Measurements from ENCODE around the gene PGAP1. TPM values are rescaled to one million over a fixed set of nuclear protein-coding genes. Genes with fewer than 3 reads are reported as not detected.
"Not testable (repeated sequence)": the region's sequence is repeated elsewhere in the genome, so short reads cannot be mapped to it uniquely, and the experiment has no call there.

PGAP1 gene
- polyA plus RNA-seq, 12 donors: 12.4 to 23.8 (median 17.8) TPM; not detected in 1

DNA sequence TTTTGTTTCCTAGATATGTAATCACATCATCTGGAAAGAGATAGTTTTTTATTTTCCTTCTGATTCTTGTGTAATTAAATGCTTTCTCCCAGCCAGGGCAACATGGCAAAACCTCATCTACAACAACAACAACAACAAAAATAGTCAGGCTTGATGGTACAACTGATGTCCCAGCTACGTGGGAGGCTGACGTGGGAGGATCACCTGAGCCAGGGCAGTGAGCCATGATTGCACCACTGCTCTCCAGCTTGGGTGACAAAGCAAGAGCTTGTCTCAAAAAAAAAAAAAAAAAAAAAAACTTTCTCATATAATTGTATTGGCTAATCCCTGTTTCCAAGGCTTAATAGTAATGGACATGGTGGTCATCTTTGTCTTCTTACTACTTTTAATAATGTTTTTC is 26.4 kb upstream of the PGAP1 start:
- DNase-seq: no peak

DNA sequence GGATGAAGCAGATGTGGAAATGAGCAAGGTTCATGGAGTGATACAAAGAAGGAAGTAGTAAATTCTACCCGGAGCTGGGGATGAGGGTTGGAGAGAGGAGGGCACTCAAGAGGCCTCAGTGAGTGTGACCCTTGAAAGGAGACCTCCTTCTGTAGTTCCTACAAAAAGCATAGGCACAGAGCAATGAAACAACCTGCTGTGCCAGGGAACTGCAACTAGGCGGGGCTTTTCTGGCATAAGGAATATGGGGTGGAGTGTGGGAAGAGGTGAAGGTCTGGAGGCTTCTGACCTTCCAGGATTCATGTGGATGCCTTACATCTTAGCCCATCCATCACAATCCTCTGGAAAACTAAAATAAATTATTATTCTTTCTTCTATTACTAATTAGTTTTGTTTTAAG is 25.5 kb upstream of the PGAP1 start:
- DNase-seq: no peak

DNA sequence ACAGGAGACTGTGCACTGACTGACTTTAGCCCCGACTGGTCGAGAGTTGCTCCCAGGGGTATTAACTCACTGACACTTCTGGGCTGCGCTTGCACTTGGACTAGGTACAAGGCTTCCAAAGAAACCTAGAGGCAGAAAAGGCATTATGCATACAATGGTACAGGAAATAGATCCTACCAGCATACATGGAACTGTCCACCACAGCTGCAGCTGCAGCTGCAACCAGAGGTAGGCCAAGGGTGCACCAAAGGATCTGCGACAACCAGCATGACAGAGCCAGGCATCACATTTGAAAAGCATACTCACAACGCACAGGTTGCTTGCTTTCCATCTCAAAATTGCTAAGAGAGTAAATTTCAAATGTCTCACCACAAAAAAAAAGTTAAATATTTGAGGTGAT is 22.6 kb upstream of the PGAP1 start:
- DNase-seq: no peak

DNA sequence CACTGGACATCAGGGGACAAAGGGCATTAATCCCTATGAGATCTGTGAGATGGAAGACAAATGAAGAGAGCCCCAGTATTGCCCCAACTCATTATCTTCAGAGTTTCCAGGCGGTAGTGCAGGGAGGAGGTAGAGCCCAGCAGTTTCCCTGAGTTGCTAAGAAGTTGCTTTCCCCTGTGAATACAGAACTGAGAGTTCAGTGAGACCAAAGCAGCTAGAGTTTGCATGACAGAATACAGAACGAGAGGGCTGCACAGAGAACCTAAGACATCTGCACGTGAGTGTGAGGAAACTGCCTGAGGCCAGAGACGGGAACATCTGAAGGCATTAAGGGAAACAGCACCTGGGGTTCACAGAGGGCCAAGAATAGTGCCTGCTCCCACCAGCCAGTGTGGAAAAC is 18.1 kb upstream of the PGAP1 start:
- DNase-seq: no peak

DNA sequence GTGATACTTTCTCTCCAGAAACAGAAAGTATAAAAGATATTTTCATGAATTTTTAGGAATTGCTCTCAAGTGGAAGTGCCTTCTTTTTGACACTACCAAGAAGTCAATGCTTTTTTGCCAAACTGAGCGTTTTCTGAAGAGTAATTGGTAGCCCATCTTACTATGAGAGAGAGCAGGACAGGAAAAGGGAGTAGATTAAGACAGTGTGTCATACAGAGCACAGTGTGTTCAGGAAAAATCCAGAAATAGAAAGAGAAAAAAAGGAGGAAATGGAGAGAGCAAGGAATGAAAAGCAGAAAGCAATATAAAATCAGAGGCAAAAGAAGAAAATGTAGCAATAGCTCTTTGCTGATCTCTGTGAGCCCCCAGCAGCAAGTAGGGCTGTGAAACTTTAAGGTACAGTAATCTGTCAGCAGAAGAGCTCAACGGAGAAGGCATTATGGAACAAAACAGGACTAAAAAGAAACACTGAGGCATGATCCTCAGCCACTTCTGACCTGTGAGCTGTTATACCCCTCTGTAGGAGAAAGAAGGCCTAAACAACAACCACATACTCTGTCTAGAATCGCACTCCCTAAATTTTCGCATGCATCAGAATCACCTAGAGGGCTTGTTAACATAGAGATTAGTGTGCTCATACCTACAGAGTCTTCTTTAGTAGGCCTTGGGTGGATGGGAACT is 15.0 kb upstream of the PGAP1 start:
- no peak for DNase-seq

DNA sequence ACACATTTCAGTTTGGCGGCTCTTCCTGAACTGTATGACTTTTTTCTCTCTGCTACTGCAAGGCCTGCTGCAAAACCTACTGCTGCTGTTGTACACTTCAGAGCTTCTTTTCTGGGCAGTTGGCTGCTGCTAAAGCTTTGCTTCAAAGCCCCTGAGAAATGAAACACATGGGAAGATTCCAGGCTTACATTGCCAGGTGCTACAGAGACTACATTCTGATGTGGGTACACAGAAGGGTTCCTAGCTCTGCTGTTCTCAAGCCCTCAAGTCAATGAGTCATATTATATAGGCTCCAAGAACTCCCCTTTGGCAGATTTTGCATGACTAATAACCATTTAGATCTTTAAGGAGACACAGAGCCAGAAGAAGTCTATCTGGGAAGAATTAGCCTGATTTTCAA is 12.9 kb upstream of the PGAP1 start:
- no peak for DNase-seq

DNA sequence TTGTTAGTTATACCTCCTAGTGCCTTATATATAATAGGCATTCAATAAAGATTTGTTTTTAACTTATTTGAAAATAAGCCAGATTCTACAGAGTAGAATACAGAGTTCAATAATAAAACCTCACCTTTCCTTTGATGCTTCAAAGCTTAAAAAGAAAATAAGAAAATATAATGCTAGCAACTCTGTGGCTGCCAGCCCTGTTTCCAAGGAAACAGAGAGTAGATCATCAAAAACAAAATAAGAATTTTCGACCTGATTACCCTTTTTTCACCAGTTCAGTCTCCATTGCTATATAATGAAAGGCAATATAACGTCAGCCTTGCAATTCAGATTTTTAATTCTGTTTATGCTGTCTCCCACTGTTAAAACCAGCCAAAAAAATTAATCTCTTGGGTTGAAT is 8.9 kb upstream of the PGAP1 start:
- no peak for DNase-seq

DNA sequence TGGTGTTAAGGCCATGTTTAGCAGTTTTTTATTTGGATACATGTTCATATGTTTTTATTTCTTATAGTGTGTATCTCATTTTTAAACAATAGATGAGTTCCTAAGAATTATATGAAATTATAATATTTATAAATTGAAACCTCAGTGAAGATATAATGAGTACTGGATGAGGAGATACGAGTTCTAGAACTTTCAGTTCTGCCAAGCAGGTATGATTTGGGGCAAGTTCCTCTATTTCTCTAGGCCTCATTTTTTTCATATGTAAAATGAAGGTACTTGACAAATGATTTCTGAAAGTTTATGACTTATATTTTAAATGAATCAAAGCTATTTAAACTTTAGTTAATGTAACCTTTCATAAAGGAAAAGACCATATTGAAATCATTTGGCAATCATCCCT is 8.2 kb upstream of the PGAP1 start:
- DNase-seq: no peak

DNA sequence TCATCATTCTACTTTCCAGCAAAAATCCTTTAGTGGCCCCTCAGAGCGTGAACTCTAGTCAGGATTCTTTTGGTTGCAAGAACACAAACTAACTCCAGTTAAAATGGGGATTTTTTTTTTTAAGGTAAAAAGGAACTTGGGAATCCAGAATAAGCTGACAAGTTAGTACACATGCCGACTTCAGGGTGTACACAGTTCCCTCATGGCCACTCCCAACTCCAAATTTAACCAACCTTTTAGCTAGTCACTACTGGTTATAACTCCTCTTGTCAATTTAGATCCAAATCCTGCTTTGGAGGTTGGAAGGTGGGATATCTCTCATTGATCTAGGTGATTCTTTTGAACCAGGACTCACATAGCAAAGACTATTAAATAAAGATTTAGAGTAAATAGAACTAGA is 5.0 kb upstream of the PGAP1 start:
- DNase-seq: no peak

DNA sequence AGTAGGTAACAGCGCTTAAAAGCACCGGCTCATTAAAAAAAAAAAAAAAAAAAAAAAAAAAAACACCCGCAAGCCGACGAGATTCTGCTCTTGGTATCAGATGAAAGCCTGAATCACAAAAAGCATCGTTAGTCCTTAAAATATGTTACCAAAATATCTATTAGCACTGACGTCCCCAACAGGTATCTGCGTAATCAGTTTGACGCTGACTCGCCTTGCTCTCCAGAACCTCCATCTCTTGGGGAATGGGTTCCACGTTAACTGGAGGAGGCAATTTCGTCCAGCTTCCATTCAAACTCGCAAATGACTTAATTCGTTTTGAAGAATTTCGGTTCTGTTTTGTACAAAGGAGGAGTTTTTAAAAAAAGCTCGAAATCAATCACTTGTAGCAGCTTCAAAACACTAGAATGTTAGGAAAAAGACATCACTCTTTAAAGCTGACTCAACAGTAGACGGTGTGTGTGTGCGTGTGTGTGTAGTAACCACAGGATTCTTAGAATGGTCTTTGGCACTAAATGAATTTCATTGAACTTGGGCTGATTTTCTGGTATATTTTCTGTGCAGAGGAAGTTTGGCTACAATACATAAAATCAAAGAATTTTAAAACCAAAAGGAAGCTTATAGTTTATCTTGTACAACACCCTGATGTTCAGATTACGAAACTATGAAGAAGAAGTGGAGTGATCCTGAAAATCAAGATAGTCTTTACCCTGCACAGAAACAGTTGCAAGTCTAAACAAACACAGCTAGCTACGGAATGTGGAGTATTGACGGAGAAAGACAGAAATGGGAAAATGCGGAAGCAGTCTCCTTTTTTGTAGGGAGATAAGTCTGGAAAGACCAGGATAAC is 1.1 kb upstream of the PGAP1 start:
- peak; percentile 58 for DNase-seq

DNA sequence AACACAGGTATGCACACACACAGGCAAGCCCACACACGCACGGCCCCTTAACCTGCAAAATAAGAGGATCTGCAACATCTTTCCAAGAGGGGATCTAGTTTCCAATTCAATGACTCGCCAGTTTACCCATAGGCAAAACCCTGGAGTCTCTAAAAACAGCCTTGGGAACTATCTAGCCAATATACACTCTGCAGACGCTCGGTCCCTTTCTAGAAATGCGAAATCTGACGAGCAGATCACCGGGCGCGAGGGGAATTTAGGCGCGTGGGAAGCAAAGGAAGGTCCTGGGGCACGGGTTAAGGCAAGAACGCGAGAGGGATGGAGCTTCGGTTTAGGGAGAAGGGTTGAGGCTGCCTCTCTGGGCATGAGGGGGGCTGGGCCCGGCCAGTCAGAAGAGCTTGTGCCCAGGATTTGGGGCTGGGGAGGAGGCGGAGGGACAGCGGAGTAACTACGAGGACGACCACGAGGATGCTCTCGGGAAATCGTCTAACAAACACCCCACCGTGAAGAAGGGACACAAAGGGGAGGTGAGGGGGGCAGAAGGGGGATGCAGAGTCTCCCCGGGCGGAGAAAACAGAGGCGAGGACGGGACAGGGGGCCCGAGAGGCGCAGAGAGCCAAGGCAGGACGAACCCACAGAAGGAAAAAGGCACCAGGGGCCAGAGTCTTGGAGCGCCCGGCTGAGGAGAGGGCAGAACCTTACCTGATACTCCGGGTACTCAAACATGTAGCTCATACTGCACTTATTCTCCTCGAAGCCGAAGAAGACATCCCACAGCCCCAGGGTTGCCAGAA is 542 bp downstream of the PGAP1 start:
- peak; percentile 49 for DNase-seq

DNA sequence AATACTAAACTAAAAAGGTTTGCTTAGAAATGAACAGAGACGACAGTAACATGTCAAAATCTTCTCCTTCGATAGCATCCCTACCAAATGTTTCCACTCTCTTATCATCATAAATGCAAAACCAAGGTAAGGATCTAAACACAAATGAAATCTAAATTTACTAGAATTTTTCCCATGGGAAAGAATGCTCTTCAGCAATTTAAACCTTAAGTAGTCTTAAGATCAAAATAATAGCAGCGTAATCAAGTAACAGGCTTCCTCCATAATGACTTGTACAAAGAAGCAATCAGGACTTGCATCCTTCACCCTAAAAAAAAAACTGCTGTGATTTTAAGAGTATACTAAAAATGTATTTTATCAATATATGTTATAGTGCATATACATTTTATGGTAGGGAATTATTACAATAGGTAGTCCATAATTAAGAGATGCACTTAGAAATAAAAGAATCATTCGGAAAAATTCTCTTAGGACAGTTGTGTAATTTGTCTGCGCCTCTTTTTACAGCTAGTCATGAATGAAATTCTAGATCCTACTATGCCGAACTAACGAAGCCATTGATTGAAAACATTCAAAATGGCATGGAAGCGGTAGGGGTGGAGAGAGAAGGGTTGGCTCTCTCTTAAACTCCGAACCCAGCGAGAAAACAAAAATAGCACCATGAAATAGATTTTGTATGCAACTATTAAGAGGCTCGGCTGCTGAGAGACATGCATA is 1.3 kb downstream of the PGAP1 start:
- DNase-seq: peak; percentile 32

DNA sequence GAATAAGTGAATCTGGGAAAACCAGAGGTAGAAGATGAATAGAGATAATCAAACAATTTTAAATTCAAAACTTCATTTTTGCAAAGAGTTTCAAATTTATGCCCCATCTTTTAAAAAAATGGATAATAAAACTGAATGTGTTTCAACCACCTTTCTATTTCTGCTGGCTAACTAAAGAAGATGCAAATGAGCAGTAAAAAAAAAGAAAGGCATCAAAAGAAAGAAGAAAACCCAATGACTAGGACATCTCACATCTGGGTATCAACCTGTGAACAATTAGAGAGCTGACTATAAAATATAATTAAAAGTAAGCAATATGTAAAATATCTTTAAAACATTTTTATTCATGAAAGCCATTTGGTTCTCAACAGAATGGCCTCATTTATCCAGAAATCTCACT is 2.5 kb downstream of the PGAP1 start:
- DNase-seq: no peak

DNA sequence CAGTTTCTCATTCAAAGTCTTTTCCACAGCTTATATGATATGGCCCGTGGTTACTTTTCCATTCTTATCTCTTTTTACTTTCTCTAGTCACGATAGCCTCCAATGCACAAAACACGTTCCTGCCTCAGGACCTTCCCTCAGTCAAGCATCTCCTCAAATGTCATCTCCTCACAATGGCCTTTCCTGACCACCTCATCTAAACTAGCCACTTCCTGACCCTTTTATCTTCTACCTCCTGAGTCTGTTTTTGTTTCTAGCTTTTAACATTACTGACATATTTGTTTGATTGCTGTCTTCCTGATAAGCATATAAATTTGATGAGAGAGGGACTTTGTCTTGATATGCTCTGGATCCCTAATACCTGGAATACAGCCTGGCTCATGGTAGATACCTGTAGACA is 7.6 kb downstream of the PGAP1 start:
- DNase-seq: no peak

DNA sequence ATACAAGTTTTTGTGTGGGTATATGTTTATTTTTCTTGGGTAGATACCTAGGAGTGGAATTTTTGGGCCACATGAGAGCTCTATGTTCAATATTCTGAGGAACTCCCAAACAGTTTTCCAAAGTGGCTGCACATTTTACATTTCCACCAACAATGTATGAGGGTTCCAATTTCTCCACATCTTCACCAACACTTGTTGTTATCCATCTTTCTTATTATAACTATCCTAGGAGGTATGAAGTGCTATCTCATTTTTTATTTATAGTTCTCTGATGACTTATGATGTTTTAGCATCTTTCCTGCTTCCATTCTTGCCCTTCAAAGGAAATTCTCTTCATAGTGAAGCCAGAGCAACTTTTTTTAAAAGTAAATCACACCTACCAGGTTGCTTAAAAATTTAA is 8.7 kb downstream of the PGAP1 start:
- DNase-seq: no peak

DNA sequence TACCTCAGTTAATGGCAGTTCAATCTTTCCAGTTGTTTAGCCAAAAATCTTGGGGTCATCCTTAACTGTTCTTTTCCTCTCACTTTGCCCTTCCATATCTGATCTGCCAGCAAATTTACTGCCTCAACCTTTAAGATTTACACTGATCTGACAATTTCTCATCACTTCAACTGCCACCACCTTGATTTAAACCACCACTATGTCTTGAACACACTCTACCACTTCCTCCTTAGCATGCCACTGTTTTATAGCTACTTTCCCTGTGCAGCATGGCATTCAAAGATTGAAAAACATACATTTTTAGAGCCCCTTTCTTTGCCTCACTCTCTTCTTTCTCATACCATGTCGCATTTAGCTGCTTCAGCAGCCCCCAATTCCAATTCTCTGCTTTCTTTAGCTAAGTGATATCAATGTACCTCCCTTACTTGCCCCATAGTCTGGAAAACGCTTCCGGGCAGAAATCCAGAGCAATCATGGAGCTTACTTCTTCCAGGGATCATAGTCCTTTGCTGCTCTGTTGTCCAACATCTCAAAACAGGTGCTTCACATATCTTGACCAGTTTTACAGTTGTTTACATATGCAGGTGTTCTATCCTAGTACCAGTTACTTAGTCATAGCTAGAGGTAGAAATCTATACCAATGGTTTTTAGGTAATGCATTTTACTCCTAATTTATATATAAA is 10.9 kb downstream of the PGAP1 start:
- no peak for DNase-seq

DNA sequence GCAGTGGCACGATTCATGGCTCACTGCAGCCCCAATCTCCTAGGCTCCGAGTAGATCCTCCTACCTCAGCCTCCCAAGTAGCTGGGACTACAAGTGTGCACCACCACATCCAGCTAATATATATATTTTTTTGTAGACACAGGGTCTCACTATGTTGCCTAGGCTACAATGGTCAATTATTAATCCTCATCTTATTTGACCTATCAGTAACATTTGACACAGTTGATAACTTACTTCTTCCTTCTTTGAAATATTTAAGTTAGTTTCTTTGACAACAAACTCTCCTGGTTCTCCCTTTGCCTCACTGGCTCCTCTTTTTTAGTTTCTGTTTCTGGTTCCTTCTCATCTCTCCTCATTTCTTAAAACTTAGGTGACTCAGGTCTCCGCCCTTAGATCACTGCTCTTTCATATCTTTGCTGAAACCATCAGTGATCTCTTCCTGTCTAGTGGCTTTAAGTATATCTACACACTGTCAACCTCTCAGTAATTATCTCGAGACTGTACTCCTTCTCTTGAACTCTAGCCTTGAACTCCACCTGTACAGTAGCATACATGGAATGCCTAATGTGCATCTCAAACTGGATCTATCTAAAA is 11.5 kb downstream of the PGAP1 start:
- no peak for DNase-seq

DNA sequence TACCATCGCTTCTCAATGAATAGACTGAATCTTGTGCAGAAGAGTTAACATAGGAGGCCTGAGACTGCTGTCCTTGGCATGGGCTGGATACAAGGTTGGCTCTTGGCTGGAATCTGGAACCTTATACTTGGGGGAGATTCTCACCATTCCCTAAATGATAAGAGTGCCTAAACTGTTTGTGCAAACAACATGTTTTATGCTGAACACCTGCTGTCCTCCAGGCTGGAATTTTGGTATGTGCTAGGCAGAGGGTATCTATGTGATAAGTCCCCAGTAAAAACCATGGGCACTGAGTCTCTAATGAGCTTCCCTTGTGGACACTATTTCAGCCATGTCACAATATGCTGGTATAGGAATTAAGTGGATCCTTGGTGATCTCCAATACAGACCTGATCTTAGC is 12.8 kb downstream of the PGAP1 start:
- no peak for DNase-seq

DNA sequence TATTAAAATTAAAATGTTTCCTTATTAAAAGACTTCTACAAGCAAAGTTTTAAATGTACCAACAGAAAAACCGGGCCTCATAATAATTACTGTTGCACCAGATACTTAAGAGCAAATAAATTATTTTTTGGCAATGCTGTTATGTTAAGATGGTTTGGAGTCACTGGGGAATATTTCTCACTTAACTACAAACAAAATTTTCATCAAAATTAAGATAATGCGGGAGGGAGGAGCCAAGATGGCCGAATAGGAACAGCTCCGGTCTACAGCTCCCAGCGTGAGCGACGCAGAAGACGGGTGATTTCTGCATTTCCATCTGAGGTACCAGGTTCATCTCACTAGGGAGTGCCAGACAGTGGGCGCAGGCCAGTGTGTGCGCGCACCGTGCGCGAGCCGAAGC is 21.1 kb downstream of the PGAP1 start:
- not testable (repeated sequence) for DNase-seq

DNA sequence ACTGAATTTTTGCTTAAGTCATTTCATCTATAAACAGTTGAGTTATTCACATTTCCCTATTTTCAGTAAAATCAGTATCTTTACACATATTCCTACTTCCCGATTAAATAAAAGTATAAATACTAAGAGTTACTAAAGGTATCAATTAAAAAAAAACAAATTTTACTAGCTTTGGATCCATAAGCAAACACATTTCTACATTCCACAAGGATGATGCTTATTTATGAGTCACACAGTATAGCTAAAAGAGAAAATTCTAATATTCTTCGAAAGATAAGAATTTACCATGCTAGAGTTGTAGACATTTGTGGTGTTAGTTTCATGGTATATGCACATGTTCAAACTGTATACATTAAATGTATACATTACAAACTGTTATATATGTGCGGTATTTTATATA is 23.7 kb downstream of the PGAP1 start:
- DNase-seq: no peak

DNA sequence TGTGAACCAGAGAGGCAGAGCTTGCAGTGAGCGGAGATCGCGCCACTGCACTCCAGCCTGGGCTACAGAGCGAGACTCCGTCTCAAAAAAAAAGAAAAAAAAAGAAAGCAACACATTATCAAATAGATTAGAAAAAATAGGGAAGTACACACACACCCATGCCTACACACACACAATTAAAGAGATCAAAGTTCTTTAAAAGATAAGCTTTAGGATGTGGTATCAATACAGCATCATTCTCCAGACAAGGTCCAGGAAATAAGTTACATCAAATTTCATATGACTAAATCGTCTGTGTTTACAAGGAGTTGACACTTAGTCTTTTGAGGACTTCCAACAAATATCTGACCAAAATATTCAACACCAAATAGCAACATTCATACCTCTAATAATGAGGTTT is 25.7 kb downstream of the PGAP1 start:
- no peak for DNase-seq

Measured in muscle of arm (tissue), 12 donors.